Measurements from ENCODE around the gene DACH2.

DACH2 gene

GRCh38 chrX:86295293-86295692 lies 147.0 kb downstream of the DACH2 start:
- no peak for DNase-seq (ENCODE audit: extremely low read depth in 1 of 2, low read depth in 1 of 2)

GRCh38 chrX:86322913-86323312 lies 174.7 kb downstream of the DACH2 start:
- no peak for DNase-seq (ENCODE audit: extremely low read depth in 1 of 2, low read depth in 1 of 2)

GRCh38 chrX:86329174-86329573 lies 180.9 kb downstream of the DACH2 start:
- no peak for DNase-seq (ENCODE audit: extremely low read depth in 1 of 2, low read depth in 1 of 2)

DNA sequence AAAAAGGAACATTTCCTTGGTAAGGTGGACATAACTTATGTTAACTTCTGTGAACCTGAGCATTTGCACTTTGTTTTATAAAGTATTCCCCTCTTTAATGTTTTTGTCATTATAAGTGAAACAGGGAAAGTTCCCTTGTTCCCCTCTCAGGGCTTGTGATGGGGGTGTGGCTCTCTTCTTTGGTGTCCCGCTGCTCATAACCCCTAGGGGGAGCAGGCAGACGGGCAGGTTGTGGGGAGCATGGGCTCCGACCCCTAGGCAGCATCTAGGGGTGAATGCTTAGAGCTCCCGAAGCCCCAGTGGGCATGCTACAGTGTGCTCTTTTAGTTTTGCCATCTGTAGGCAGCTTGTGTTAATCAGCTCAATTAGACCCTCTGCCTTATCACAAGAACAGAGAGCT lies 200.4 kb downstream of the DACH2 start:
- DNase-seq (ENCODE audit: extremely low read depth in 1 of 2, low read depth in 1 of 2): no peak

GRCh38 chrX:86349115-86349514 lies 200.9 kb downstream of the DACH2 start:
- no peak for DNase-seq (ENCODE audit: extremely low read depth in 1 of 2, low read depth in 1 of 2)

DNA sequence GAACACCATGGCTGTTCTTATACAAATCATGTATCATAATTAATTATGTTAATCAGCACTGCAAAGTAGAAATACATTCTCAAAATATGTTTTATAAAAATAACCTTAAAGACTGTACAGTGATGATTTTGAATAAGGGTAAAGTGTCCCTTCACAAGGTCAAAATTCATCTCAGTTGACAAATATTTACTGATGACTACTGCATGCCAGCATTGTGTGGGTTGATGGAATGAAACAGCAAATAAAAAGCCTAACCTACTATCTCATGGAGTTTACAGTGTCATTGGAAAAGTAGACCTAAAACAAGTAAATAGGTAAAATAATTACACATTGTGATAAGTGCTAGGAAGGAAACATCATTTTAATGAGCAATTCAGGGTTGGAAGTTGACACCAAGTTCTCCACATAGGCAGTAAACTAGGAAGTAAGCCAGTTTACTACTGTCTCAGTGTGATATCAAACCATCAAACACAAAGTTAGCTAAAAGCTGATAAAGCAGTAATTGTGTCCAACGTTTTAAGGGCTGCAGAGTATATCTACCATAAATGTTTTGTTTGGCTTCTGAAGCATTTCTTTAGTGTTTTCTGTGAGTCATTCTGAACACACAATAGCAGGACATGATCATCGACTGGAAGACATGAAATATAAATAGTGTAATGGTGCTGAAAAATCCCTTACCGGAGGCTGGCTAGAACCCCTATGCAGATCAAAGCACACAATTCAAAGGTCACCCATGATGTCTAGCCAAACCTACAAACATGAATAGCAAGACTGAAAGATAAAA lies 221.8 kb downstream of the DACH2 start:
- no peak for DNase-seq (ENCODE audit: extremely low read depth in 1 of 2, low read depth in 1 of 2)

GRCh38 chrX:86370927-86371326 lies 222.7 kb downstream of the DACH2 start:
- DNase-seq (ENCODE audit: extremely low read depth in 1 of 2, low read depth in 1 of 2): no peak

DNA sequence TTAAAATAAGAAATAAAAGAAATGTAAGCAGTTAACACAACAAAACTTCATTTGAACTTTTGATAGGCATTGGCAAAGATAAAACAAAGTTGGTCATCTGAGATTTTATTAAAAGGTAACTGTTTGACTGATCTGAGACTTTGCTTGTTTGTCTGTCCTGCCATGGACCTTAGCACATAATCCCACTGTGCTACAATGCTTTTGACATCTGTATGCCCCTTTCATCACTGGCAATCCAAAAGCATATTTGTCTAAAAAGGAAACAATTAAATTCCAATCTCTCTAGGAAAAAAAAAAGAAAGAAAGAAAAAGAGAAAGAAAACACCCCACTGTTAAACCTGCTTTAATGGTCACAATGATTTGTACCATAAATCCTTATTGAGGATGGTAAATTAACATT lies 231.0 kb downstream of the DACH2 start:
- DNase-seq (ENCODE audit: extremely low read depth in 1 of 2, low read depth in 1 of 2): no peak

- no peak for DNase-seq (ENCODE audit: extremely low read depth in 1 of 2, low read depth in 1 of 2)
These were observed 235.7 kb downstream of the DACH2 start for GRCh38 chrX:86383681-86384540.

DNA sequence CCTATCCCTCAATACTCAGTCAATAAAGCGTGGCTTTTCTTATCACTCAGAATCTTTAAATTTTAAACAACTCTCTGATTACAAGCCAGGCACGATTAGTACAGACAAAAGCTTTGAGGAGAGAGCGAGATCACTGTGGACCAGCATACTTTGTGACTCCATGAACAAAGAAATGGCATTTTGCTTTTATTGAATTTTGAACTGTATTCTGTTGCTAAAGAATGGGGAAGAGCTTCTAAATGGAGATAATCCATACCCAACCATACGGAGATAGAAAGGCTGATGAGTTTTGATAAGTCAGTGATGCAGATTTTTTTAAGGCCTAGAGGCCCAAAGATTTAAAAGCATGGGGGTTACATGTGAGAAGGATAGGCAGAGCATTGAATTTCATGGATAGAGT lies 259.1 kb downstream of the DACH2 start:
- no peak for DNase-seq (ENCODE audit: extremely low read depth in 1 of 2, low read depth in 1 of 2)

DNA sequence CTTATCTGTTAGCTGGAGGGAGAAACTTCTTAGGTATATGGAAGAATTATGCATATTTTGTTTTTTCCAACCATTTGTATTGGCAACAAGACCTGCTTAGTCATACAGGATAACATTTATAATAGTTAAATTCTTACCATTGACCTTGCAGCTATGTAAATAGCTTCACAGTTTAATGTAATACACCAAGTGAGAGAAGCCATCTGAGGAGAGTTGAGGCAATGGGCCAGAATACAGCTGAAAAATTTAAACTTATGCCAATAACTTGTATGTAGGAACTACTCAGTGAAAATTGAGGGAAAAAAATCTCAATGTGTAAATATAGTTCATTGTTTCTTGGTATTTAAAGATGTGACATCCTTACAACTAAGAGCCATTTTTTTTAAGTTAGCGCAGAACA lies 273.5 kb downstream of the DACH2 start:
- no peak for DNase-seq (ENCODE audit: extremely low read depth in 1 of 2, low read depth in 1 of 2)

DNA sequence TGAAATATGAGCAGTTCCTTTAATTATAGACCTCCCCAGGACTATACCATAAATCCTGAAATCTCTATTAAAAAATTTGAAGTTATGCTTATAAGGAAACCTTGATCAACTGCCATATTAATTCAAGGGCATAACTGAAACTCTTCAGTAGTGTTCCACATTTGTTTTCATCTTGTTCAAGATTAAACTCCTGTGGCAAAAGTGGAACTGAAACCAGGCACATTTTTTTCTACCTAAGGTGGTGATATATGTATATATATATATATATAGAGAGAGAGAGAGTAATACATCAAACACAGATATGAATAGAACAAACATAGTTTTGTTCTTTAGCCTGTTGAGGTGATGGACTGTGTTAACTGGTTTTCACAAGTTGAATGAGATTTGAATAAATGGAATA lies 287.9 kb downstream of the DACH2 start:
- no peak for DNase-seq (ENCODE audit: extremely low read depth in 1 of 2, low read depth in 1 of 2)

DNA sequence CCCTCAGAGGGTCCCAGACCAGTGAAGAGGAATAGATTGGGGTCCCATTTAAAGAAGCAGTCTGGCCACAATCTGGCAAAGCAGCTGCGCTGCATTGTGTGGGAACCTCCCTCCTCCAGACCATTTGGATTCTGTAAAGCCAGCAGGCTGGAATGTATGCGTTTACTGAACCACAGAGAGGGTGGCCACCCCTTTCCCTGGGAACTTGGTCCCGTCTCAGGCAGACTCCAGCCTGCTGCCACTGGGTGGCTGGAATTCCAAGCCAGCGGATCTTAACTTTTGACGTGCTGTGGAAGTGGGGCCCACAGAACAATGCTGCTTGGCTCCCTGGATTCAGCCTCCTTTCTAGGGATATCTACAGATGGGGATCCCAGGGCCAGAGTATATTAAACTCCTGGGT lies 307.2 kb downstream of the DACH2 start:
- DNase-seq (ENCODE audit: extremely low read depth in 1 of 2, low read depth in 1 of 2): no peak

DNA sequence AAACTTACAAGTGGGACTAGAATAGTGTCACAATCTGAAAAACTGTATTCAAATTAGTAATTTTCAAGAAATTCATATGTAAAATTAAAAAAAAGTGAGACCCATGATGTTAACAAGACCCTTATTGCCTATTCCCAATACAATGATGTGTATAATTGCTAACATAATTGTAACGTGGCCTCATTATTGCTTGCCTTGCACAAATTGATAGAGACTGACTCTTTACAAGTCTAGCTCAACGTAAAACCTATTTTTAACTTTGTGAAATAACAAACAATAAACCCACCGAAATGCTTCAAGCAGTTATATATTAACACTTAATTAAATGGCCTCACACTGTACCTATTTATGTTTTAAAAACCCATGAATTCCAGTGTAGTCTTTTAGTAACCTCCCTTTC lies 312.5 kb downstream of the DACH2 start:
- DNase-seq (ENCODE audit: extremely low read depth in 1 of 2, low read depth in 1 of 2): no peak

DNA sequence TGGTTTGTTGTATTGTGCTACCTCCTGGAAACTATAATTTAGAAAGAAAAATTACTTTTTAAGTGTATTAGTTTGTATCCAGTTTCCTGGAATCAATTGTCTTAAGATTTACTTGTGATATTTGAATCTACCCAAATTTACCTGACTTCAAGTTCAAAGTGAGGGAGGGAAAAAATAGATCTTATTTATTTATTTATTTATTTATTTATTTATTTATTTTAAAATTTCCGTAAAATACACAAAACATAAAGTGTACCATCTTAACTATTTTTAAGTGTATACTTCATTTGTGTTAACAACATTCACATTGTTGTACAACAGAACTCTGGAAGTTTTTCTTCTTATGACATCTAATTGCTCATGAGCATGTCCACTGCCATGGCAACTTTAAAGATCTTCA lies 356.0 kb downstream of the DACH2 start:
- DNase-seq (ENCODE audit: extremely low read depth in 1 of 2, low read depth in 1 of 2): no peak

GRCh38 chrX:86507331-86507730 lies 359.1 kb downstream of the DACH2 start:
- no peak for DNase-seq (ENCODE audit: extremely low read depth in 1 of 2, low read depth in 1 of 2)

DNA sequence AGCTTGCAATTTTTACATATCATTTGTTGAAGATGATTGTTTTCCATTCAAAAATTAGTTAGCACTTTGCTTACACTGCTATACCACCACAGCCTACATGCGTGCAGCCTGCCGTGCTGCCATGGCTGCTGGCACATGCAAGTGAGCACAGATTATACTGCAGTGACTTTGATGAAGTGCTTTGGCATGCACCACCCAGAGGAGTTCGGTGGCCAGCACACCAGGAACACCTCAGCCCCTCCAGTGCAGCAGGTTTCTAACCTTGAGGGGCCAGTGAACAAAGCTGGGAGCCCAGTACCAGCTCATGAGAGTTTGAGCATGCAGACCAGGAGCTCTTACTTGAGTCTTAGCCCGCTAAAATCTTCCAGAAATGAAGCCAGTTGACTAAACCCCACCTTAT lies 431.5 kb downstream of the DACH2 start:
- DNase-seq (ENCODE audit: extremely low read depth in 1 of 2, low read depth in 1 of 2): no peak

DNA sequence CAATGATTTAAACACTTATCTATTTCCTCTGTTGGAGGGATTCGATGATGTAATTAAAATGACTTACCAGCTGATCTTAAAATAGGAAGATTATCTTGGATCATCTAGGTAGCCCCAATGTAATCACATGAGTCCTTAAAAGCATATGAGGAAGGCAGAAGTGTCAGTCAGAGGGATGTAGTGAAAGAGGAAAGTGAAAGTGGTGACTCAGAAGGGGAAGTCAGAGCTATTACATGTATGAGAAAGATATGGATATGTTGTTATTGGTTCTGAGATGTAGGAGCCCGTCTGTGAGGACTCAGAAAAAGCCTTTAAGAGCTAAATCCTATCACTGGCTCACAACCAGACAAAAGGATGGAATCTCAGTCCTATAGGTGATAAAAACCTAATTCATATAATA lies 456.4 kb downstream of the DACH2 start:
- DNase-seq (ENCODE audit: extremely low read depth in 1 of 2, low read depth in 1 of 2): no peak

DNA sequence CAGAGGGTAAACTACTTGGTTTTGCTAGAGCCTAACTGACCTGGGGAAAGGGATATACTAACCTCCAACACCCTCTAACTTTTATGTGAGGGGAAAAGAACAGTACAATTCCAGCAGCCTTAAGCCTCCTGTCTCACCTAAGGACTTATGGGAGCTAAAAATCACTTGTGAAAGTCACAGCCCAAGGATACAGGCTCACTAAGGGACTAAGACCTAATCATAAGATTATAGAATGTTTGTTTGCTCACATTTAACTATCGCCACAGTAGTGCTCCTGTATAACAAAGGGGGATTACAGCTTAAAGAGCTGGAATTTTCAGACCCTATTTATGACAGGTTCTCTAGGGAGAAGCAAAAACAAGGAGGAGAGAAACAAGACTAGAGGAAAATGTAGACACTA lies 548.7 kb downstream of the DACH2 start:
- DNase-seq (ENCODE audit: extremely low read depth in 1 of 2, low read depth in 1 of 2): no peak

DNA sequence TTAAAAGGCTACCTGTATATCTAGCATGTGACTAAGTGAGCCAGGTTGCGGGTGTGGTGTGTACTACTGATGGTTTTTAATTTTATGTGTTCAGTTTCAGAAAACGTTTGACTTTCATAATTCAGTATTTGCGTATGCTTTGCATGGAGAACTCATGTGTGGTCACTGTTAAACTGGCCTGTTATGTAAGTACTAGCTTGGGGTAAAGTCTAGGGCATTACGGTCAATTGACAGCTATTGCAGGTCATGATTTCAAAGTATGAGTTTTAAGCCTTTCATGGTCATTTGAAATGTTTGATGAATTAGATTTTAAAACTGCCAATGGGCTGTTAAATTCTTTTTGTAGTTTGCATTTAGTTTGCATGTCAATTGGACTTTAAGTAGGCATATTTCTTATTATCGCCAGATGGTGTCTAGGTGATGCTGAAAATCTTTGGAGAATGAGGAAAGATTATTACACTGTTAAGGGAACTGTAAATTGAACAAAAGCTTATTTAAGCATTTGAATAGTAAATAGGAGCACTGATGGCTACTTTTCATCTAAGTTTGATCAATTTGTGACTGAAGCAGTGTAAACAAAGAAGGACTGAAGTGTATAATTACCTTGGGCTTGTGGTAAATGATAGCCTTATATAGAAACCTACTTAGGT lies 563.4 kb downstream of the DACH2 start:
- no peak for DNase-seq (ENCODE audit: extremely low read depth in 1 of 2, low read depth in 1 of 2)

GRCh38 chrX:86714441-86714840 lies 566.2 kb downstream of the DACH2 start:
- no peak for DNase-seq (ENCODE audit: extremely low read depth in 1 of 2, low read depth in 1 of 2)

- no peak for DNase-seq (ENCODE audit: extremely low read depth in 1 of 2, low read depth in 1 of 2)
These were observed 576.0 kb downstream of the DACH2 start for GRCh38 chrX:86724277-86724676.
